T-helper 1 cell treated with Interleukin-12 subunit alpha and Interleukin-12 subunit beta and Interleukin-4 antibody, amounts not matched to agents 30 μg/mL and 1 μg/mL, for 36 hours (primary cell): Measurements from ENCODE around the gene ORC6.

Experiments used
- H3K27ac Mint-ChIP-seq: one replicate; pipeline ENCODE4 v1.8.0; 2021; ENCODE audit warnings: mild to moderate bottlenecking, mixed read lengths
- H3K27me3 Mint-ChIP-seq: one replicate; pipeline ENCODE4 v1.8.0; 2021; ENCODE audit warnings: low read depth, mixed read lengths
- H3K36me3 Mint-ChIP-seq: one replicate; pipeline ENCODE4 v1.8.0; 2021; ENCODE audit warnings: low read depth, mixed read lengths
- H3K4me1 Mint-ChIP-seq: one replicate; pipeline ENCODE4 v1.8.0; 2021; ENCODE audit warnings: low read depth, mixed read lengths
- H3K4me3 Mint-ChIP-seq: one replicate; pipeline ENCODE4 v1.8.0; 2021; ENCODE audit warnings: mild to moderate bottlenecking, moderate library complexity, mixed read lengths
- H3K9me3 Mint-ChIP-seq: one replicate; pipeline ENCODE4 v1.8.0; 2021; ENCODE audit warnings: mixed read lengths

ORC6 gene

GRCh38 chr16:46688654-46689364 lies 650 bp upstream of the ORC6 start, which contains the start of gene VPS35:
VPS35 (minus strand) TSS chr16:46689178; CDS start chr16:46689133, 45 bp downstream.
- Mint-ChIP-seq H3K27ac (no peak within 1 kb of the TSS), H3K9me3 (no peaks in the 10 kb centered on the region), H3K4me3 (no peak within 1 kb of the TSS), H3K27me3 (no peaks in the 10 kb centered on the region), H3K36me3 (peaks cover 2% of the 10 kb centered on the region), H3K4me1 (peaks cover 33% of the 10 kb centered on the region)

GRCh38 chr16:46690281-46691178 lies 1.1 kb downstream of the ORC6 start:
- H3K4me1 Mint-ChIP-seq = peaks cover 29% of the 10 kb centered on the region
- H3K9me3 Mint-ChIP-seq = no peaks in the 10 kb centered on the region
- H3K36me3 Mint-ChIP-seq = peaks cover 8% of the 10 kb centered on the region
- H3K27me3 Mint-ChIP-seq = no peaks in the 10 kb centered on the region
- no peak overlapping the region for H3K4me3 Mint-ChIP-seq
- no peak overlapping the region for H3K27ac Mint-ChIP-seq

GRCh38 chr16:46691726-46692125 lies 2.3 kb downstream of the ORC6 start:
- Mint-ChIP-seq H3K4me1 (peaks cover 24% of the 10 kb centered on the region), H3K4me3 (no peak overlapping the region), H3K36me3 (peaks cover 14% of the 10 kb centered on the region), H3K9me3 (no peaks in the 10 kb centered on the region), H3K27ac (peak overlapping the region; percentile 60), H3K27me3 (no peaks in the 10 kb centered on the region)

- peaks cover 9% of the 10 kb centered on the region for H3K4me1 Mint-ChIP-seq
- peaks cover 18% of the 10 kb centered on the region for H3K36me3 Mint-ChIP-seq
- H3K27me3 Mint-ChIP-seq = no peaks in the 10 kb centered on the region
- no peak overlapping the region for H3K4me3 Mint-ChIP-seq
- no peak overlapping the region for H3K27ac Mint-ChIP-seq
- H3K9me3 Mint-ChIP-seq = no peaks in the 10 kb centered on the region
Measured at GRCh38 chr16:46693598-46693997, 4.1 kb downstream of the ORC6 start.

GRCh38 chr16:46695937-46696336 lies 6.5 kb downstream of the ORC6 start:
- Mint-ChIP-seq H3K36me3 (peaks cover 18% of the 10 kb centered on the region), H3K4me3 (no peak overlapping the region), H3K9me3 (no peaks in the 10 kb centered on the region), H3K27me3 (no peaks in the 10 kb centered on the region), H3K27ac (no peak overlapping the region), H3K4me1 (peaks cover 9% of the 10 kb centered on the region)

- H3K4me3 Mint-ChIP-seq = no peak overlapping the region
- H3K4me1 Mint-ChIP-seq = no peaks in the 10 kb centered on the region
- no peaks in the 10 kb centered on the region for H3K9me3 Mint-ChIP-seq
- H3K27me3 Mint-ChIP-seq = no peaks in the 10 kb centered on the region
- H3K27ac Mint-ChIP-seq = no peak overlapping the region
- peaks cover 15% of the 10 kb centered on the region for H3K36me3 Mint-ChIP-seq
Measured at GRCh38 chr16:46696957-46697356, 7.5 kb downstream of the ORC6 start.

GRCh38 chr16:46700048-46700447 lies 10.6 kb downstream of the ORC6 start:
- peaks cover 12% of the 10 kb centered on the region for H3K36me3 Mint-ChIP-seq
- no peaks in the 10 kb centered on the region for H3K9me3 Mint-ChIP-seq
- no peak overlapping the region for H3K27ac Mint-ChIP-seq
- no peaks in the 10 kb centered on the region for H3K27me3 Mint-ChIP-seq
- H3K4me1 Mint-ChIP-seq = no peaks in the 10 kb centered on the region
- no peak overlapping the region for H3K4me3 Mint-ChIP-seq

- Mint-ChIP-seq H3K27ac (no peak overlapping the region), H3K4me3 (no peak overlapping the region), H3K36me3 (peaks cover 5% of the 10 kb centered on the region), H3K4me1 (peaks cover 3% of the 10 kb centered on the region), H3K9me3 (no peaks in the 10 kb centered on the region), H3K27me3 (no peaks in the 10 kb centered on the region)
Measured at GRCh38 chr16:46701615-46702014, 12.2 kb downstream of the ORC6 start.

GRCh38 chr16:46702030-46702429 lies 12.6 kb downstream of the ORC6 start:
- Mint-ChIP-seq H3K4me3 (no peak overlapping the region), H3K9me3 (no peaks in the 10 kb centered on the region), H3K36me3 (peaks cover 4% of the 10 kb centered on the region), H3K27ac (no peak overlapping the region), H3K4me1 (peaks cover 3% of the 10 kb centered on the region), H3K27me3 (no peaks in the 10 kb centered on the region)

GRCh38 chr16:46706642-46707041 lies 17.2 kb downstream of the ORC6 start:
- H3K27me3 Mint-ChIP-seq = no peaks in the 10 kb centered on the region
- no peak overlapping the region for H3K4me3 Mint-ChIP-seq
- H3K9me3 Mint-ChIP-seq = no peaks in the 10 kb centered on the region
- H3K4me1 Mint-ChIP-seq = peaks cover 3% of the 10 kb centered on the region
- peaks cover 1% of the 10 kb centered on the region for H3K36me3 Mint-ChIP-seq
- H3K27ac Mint-ChIP-seq = no peak overlapping the region

- no peaks in the 10 kb centered on the region for H3K9me3 Mint-ChIP-seq
Measured at GRCh38 chr16:46709469-46710005, 20.1 kb downstream of the ORC6 start.

GRCh38 chr16:46711106-46712058 lies 21.9 kb downstream of the ORC6 start:
- H3K36me3 Mint-ChIP-seq = no peaks in the 10 kb centered on the region
- H3K4me1 Mint-ChIP-seq = peaks cover 3% of the 10 kb centered on the region
- H3K4me3 Mint-ChIP-seq = no peak overlapping the region
- H3K9me3 Mint-ChIP-seq = peaks cover 3% of the 10 kb centered on the region
- peaks cover 3% of the 10 kb centered on the region for H3K27me3 Mint-ChIP-seq
- no peak overlapping the region for H3K27ac Mint-ChIP-seq

More at GRCh38 chr16:46709469-46710005, 20.1 kb downstream of the ORC6 start:
- Mint-ChIP-seq H3K27ac (no peak overlapping the region), H3K4me1 (peaks cover 3% of the 10 kb centered on the region), H3K36me3 (no peaks in the 10 kb centered on the region), H3K4me3 (no peak overlapping the region), H3K27me3 (no peaks in the 10 kb centered on the region)

GRCh38 chr16:46712911-46713310 lies 23.5 kb downstream of the ORC6 start:
- H3K27me3 Mint-ChIP-seq = peaks cover 3% of the 10 kb centered on the region
- no peaks in the 10 kb centered on the region for H3K4me1 Mint-ChIP-seq
- H3K9me3 Mint-ChIP-seq = peaks cover 3% of the 10 kb centered on the region
- H3K4me3 Mint-ChIP-seq = no peak overlapping the region
- H3K36me3 Mint-ChIP-seq = no peaks in the 10 kb centered on the region
- no peak overlapping the region for H3K27ac Mint-ChIP-seq

- Mint-ChIP-seq H3K4me1 (no peaks in the 10 kb centered on the region), H3K36me3 (no peaks in the 10 kb centered on the region), H3K9me3 (peaks cover 3% of the 10 kb centered on the region), H3K27ac (no peak overlapping the region), H3K4me3 (no peak overlapping the region), H3K27me3 (peaks cover 3% of the 10 kb centered on the region)
Measured at GRCh38 chr16:46713634-46714033, 24.2 kb downstream of the ORC6 start.
